GM19035 (cell line): Measurements from ENCODE around the gene IFT57.

ENCODE experiments used
- ATAC-seq: cut with Tn5 transposase; IDR thresholded peaks from one replicate; pipeline ENCODE4 v1.9.1; 2021; ENCODE audit not compliant: unreplicated experiment

IFT57 gene

DNA sequence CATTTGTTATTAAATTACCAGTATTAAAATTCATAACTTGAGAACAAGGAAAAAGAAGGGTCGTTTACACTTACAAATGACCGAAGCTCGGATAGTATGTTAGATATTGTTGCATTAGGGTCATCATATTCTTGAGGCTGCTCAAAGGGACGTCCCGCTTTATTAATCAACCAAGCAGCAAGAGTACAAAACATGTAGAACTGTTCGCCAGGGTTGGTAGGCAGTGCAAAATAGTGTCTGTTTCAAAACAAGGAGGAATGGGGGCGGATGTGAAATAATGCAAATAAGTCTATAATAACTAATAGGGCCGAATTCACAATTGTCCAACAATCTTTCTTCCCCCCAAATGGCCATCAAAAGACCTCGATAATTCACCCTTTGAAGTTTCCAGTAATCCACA lies 2.9 kb downstream of the IFT57 start:
- ATAC-seq = no peak

DNA sequence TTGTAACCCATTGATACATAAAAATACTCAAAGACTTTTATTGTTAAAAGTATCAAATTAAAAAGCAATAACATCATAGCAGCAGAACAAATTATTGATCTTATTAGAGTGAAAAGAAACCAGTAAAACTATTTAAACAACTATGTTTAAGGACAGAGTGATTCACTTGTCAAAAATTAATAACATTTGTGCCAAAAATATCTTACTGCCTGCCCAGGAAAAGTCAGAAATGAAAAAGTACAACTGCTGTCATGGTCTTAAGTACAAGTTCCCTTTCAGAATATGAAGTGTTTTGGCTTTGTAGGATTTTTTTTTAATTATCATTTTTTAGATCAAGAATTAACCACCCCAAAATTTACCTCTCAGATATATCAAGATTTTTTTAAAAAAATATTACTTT lies 3.4 kb downstream of the IFT57 start:
- no peak for ATAC-seq

DNA sequence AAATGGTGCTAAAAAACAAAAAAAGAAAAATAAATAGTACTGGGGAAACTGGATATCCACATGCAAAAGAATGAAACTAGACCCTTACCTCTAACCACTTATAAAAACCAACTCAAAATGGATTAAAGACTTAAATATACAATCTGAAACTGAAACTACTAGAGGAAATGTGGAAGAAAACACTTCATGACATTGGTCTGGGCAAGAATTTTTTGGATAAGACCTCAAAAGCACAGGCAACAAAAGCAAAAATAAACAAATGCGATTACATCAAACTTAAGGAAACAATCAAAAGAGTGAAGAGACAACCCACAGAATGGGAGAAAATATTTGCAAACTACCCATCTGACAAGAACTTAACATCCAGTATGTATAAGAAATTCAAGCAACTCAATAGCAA lies 6.4 kb downstream of the IFT57 start:
- ATAC-seq = no peak

DNA sequence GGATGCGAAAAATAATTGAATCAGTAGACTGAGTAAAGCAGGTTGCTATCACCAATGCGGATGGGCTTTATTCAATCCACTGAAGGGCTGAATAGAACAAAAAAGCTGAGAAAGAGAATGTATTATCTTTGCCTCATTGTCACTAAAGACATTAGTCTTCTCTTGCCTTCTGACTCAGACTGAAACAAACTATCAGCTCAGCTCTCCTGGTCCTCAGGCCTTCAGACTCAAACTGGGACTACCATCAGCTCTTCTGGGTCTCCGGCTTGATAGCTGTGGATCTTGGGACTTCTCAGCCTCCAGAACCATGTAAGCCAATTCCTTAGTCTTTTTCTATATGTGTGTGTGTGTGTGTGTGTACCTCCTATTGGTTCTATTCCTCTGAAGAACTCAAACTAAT lies 12.6 kb downstream of the IFT57 start:
- peak; percentile 57 for ATAC-seq

DNA sequence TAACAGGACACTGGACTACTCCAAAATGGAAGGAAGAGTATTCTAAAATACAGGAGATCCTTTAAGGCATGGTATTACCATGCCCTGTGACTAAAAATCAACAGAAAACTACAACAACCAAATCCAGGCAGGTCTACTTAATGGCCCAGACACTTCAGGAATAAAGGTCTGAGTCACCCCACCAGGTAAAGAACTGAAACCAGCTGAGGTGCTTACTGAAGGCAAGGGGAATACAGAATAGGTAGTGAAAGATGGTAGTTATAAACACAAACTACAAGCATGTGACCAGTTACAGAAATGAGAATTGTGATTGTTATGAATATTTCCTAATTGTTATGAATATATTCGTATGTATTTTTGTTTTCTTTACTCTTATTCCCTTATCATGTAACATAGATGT lies 13.4 kb downstream of the IFT57 start:
- peak; percentile 90 for ATAC-seq

DNA sequence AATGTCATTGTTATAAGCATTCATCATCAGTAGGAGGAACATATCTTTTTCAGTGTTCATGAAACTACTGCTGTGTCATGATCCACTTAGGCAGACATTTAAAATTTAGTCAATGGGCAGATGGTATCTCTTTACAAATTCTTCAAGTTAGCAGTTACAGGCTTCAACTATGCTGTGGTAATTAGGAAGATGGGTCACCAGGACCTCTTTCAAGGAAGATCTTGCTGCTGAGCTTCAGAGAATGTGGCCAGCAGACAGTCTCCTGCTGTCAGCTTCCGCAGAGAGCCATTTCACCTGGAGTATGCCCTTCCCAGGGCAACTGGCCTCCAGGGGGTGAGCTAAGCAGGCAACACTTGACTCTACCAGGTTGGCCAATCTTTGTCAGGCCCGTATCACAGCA lies 19.4 kb downstream of the IFT57 start:
- ATAC-seq = no peak

DNA sequence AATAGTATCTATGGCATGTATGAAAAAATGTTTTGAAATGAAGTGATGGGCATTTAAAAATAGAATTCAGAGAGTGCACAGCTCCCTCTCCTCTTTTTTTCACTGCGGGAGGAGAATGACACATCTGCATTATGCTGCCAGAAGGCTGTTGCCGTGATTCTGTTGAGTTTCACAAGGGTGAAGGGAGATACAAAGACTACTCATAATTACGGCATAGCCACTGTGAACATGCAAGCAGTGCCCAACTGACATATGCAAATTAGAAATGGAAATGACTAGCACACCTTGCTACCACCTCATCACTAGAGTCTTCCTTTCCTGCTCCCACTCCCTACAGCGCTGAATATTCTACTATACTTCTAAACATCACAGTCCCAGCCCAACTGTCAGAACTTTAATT lies 20.1 kb downstream of the IFT57 start:
- peak; percentile 68 for ATAC-seq

DNA sequence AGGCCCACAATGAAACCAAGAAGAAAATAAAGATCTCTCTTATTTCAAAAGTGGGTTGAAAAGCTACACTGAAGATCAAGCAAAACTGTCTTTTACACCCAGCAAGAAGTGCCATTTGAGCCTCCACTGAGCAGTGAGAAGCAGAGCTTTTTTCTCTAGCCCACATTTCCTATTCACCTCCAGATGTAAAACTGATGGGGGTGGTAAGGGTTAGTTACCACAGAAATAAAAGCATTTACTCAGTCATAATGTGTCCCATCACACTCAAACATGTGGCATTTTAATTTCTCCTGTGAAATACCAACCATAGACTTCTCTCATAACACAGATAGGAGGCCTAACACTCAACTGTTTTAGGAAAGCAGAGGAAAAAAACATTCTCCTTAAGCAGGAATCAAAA lies 21.0 kb downstream of the IFT57 start:
- ATAC-seq = no peak

DNA sequence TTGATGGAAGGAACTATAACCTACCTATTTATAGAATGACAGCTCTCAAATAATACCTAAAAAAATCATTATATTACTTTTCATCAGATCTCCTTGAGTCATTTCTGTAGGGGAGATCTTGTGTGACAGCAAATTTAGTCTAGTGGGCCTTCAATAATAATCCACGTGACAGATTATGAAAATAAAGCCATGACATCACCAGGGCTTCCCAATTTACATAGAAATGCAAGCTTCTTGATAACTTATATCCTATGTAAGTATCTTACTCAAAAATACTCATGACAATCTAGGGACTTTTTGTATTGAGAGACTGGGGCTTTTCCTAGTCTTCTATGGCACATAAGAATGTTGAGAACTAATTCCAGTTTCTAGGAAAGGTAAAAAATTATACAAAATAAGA lies 21.6 kb downstream of the IFT57 start:
- ATAC-seq = no peak

DNA sequence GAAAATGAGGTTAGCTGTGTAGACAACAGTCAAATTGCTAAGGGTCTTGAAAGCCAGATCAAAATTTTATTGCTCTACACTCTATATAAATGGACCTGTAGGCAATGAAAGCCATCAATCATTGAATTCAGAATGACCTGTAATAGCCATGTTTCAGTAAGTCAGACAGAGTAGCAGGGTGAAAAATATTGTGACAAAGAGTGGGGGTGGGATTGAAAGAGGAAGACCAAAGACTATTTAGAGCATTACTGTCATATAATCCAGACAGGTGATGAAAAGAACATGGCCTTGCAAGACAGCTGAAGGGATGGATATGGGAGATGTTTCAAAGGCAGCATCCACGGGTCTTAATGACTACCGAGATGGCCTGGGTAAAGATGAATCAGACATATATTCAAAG lies 22.2 kb downstream of the IFT57 start:
- no peak for ATAC-seq

DNA sequence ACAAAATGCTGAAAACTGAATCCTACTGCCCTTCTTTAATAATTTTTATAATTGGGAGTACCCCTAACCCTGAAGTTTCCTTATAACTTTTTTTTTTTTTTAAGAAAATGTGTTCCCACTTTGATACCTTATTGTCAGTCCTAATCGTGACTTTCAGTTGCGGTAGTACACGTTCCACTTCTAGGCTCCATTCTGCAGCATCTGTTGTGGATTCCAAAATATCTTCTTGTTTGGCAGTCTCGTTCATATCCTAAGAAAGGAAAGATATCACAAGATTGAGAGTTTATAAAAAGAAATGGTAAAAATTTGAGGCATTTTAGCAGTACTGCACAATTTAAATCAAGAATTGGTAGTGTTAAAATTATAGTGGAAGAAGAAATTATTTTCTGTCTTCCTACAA lies 30.8 kb downstream of the IFT57 start:
- no peak for ATAC-seq

DNA sequence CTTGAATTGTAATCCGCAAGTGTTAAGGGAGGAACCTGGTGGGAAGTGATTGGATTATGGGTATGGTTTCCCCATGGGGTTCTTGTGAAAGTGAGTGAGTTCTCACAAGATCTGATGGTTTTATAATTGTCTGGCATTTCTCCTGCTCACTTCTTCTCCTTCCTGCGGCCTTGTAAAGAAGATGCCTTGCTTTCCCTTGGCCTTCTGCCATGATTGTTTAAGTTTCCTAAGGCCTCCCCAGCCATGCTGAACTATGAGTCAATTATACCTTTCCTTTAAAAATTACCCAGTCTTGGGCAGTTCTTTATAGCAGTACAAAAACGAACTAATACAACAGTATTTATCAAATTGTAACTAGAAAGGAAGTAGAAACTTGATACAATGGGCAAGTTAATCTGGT lies 31.9 kb downstream of the IFT57 start:
- no peak for ATAC-seq

DNA sequence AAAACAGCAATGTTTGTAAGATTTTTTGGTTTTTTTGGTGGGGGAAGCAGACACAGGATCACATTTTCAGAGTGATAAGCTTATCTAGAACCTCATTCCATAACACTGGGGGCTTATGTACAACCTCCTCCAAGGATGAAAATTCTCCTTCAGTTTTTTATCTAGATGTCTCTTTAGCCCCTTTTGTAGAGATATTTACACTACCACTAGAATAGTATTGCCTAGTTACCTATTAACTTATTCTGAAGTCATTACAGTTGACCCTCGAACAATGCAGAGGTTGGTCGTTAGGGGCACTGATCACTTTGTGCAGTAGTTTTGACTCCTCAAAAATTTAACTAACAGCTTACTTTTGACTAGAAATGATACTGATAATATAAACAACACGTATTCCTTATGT lies 32.8 kb downstream of the IFT57 start:
- ATAC-seq = no peak

DNA sequence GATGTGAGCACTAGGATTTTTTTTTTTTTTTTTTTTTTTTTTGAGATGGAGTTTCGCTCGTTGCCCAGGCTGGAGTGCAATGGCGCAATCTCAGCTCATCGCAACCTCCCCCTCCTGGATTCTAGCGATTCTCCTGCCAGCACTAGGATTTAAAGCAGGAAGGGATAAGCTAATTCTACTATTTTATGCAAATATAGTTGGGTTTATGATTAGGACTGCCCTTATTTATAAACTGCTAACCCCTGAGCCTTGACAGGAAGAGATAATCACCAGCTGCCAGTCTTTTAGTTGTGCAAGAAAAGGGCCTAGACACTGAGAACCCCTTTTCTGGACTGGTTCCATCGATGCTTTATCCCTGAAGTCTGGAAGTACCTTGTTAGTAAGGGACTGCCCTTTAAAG lies 36.7 kb downstream of the IFT57 start:
- ATAC-seq = no peak

DNA sequence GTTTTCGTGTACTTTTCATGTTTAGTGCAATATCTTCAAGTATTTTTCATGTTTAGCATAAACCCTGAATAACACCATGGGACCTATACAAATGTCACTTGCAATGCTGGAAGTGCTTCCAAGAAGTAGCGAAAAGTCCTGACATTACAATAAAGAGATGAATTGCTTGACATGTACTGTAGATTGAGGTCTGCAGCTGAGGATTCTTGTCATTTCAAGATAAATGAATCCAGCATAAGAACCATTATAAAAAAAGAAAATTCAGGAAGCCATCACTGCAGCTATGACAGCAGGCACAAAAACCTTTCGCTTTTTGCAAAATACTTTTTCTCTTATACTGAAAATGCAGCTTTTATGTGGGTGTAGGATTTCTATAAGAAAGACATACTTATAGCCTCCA lies 37.4 kb downstream of the IFT57 start:
- ATAC-seq = no peak

DNA sequence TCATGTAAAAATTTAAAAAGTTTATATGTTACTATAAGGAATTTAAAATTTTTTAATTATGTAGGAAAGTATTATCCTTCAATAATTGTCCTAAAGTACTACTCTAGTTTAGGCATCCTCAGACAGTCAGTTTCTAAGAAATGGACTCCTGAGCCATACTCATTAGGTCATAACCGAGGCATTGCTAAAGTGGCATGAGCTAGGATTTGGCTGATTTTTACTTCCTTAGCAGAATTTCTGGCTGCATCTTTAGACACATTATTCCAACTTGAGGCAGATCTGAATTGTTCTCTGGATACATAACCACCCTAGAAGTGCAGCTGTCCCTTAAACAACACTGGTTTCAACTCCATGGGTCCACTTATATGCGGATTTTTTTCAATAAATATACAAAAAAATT lies 38.3 kb downstream of the IFT57 start:
- no peak for ATAC-seq

DNA sequence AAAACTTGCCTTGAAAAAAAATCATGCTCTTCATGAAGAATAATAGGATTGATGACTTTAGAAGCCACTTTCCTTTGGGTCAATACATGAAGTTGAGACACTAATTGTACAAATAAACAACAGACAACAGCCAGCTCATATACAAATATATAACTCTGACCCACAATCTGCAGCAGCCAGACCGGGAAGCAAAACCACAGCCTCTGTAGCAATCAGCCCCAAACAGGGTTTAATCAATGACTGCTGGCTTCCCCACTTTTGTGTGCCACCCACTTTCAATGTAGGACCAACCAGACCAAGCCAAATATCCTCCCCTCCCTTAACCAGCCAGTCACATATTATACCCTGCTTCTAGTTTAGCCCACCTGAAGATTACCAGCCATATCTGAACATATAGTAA lies 39.0 kb downstream of the IFT57 start:
- no peak for ATAC-seq

DNA sequence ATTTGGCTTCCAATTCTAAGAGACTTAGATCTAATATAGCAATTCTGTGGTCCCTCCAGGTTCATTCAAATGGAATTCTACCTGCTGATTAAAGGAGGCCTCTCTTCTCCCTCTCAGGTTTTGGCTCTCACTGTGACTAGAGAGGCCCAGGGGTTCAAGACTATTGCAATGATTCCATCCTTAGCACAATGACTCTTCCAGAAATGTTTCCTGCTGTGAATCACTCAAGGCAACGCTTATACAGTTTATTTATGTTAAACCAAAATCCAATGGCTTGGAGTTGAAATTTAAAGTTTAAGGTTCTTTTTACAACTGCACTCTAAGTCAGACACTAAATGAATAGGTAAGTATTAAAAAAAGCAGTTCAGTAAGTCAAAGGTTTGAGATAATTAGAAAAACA lies 39.9 kb downstream of the IFT57 start:
- no peak for ATAC-seq

DNA sequence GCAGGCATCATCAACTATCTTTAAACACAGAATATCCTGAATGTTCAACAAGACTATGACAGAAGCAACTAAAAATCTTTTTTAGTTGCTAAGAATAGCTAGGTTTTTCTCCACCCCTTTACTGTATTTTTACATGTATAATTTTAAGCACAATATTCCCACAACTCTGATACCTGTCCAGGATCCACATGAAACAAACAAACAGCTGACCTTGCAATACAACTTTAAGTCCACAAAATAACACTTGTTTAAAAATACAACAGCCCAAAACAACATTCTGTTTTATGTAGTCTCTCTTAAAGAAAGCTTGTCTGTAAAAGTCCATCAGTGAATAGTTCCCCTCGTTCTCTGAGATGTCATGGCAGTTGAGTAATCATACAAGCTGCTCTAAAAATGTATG lies 41.1 kb downstream of the IFT57 start:
- ATAC-seq = no peak

DNA sequence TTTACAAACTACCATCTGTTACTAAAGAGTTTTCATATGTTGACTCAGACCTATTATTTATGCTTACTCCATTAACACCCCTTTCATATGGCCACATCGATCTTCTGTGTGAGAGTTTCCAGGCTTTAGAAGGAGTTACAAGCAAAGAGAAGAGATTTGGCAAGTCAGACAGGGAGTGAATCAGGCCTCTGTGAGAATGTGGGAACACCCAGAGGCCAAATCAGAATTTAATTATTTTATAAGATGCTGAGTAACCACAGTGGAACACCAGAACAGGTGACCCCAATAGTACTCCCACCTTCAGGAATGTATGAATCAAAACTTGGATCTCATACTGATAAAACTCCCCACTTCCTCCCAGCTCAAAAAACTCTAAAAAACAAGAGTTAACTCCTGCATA lies 42.0 kb downstream of the IFT57 start:
- no peak for ATAC-seq

DNA sequence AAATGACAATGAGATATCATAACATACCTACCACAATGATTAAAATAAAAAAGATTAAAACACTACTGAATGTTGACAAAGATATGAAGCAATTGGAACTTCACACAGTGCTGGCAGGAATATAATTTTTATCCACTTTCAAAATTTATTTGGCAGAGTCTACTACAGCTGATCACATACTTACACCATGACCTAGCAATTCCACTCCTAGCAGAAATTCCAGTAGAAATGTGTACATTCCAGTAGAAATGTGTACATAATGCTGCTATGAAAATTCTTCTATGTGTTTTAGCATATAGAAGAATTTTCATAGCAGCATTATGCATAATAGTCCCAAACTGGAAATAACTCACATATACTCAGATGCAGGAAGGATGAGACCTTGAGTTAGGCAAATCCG lies 43.5 kb downstream of the IFT57 start:
- ATAC-seq = no peak

DNA sequence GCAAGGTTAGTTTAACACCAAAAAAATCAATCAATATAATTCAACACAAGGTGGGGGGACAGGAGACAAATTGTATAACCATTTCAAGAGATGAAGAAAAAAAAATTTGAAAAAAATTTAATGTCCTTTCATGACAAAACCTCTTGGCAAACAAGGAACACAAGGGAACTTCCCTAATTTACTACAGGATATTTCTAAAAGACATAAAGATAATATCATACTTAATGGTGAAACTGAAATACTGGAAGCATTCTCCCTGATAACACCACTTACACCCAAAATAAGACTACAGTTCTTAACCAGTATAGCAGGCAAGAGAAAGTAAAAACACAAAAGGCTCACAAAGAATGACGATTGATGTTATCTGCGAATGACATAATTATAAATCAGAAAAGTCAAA lies 44.7 kb downstream of the IFT57 start:
- ATAC-seq = no peak

DNA sequence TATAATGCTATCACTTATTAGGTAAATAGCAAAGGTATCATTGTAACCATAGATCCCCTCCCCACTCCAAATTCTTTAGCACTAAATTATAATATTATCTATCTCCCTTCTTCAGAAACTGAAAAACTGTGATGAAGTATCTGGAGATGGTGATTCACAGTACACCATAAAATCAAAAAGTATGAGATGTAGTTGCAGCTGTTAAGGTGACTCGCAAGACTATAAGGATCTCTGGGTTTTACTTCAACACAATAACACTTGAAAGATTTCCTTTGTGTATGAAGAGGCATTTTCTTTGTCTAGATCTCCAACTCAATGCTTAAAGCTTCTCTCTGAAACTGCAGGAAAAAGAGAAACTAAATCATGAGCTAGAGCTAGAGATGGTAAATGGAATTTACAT lies 46.9 kb downstream of the IFT57 start:
- no peak for ATAC-seq

DNA sequence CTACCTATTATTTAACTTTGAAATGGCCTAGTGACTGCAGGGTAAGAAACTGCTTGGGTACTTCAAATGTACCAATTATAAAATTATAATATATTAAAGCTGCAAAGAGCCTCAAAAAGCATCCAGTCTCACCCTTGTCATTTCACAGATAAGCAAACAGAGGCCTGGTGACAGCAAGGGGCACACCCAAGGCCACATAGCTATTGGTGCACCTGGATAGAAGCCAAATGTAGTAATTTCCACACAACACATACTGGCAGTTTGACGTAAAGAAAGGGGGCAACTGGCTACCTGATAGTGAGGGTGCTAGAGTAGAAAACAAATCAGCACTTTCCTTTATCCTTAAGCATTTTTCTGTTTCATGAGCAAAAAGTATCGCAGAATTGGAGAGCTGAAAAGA lies 51.1 kb downstream of the IFT57 start:
- ATAC-seq = no peak
